Measurements from ENCODE around the gene TOR1B.
A peak's percentile ranks its signal among the peaks of the same experiment; 100 is the strongest.
"Not testable (repeated sequence)": the region's sequence is repeated elsewhere in the genome, so short reads cannot be mapped to it uniquely, and the experiment has no call there.

Gene TOR1B

DNA sequence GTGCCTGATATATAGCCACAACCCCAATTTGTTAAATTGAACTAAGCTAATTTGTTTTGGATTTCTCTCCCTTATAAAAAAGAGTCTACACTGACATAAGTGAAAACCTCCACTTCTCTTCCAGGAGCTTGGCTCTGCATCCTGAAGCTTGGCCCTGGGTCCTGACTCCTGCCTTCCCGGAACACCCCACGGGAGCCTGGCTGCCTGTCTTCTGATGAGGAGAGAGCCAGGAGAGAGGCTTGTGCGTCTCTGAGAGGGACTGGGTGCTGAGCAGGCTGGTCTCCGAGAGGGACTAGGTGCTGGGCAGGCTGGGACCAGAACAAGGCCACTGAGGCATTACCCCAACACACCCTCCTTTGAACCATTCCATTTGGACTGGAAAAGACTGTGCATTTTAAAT is 43.7 kb upstream of the TOR1B start:
- H3K27me3 ChIP-seq (ENCODE audit: insufficient read depth, poor library complexity, severe bottlenecking): no peaks in the 10 kb centered on the region
- DNase-seq (ENCODE audit: low spot score) (no peak), ATAC-seq (ENCODE audit: low read depth) (no peak)
- TF ChIP-seq, protein P1, sequence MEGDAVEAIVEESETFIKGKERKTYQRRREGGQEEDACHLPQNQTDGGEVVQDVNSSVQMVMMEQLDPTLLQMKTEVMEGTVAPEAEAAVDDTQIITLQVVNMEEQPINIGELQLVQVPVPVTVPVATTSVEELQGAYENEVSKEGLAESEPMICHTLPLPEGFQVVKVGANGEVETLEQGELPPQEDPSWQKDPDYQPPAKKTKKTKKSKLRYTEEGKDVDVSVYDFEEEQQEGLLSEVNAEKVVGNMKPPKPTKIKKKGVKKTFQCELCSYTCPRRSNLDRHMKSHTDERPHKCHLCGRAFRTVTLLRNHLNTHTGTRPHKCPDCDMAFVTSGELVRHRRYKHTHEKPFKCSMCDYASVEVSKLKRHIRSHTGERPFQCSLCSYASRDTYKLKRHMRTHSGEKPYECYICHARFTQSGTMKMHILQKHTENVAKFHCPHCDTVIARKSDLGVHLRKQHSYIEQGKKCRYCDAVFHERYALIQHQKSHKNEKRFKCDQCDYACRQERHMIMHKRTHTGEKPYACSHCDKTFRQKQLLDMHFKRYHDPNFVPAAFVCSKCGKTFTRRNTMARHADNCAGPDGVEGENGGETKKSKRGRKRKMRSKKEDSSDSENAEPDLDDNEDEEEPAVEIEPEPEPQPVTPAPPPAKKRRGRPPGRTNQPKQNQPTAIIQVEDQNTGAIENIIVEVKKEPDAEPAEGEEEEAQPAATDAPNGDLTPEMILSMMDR (IDR thresholded peaks at IDR 0.05; ENCODE audit: poor library complexity, severe bottlenecking): no peak
- no peak overlapping the region for H3K4me3 ChIP-seq (ENCODE audit: severe bottlenecking)
- H3K36me3 ChIP-seq (ENCODE audit: low read depth): no peaks in the 10 kb centered on the region
- peaks cover 10% of the 10 kb centered on the region for H3K4me1 ChIP-seq (ENCODE audit: insufficient read depth, poor library complexity, severe bottlenecking)
- no peak overlapping the region for H3K27ac ChIP-seq (ENCODE audit: poor library complexity, severe bottlenecking)
- no peaks in the 10 kb centered on the region for H3K9me3 ChIP-seq (ENCODE audit: severe bottlenecking)

DNA sequence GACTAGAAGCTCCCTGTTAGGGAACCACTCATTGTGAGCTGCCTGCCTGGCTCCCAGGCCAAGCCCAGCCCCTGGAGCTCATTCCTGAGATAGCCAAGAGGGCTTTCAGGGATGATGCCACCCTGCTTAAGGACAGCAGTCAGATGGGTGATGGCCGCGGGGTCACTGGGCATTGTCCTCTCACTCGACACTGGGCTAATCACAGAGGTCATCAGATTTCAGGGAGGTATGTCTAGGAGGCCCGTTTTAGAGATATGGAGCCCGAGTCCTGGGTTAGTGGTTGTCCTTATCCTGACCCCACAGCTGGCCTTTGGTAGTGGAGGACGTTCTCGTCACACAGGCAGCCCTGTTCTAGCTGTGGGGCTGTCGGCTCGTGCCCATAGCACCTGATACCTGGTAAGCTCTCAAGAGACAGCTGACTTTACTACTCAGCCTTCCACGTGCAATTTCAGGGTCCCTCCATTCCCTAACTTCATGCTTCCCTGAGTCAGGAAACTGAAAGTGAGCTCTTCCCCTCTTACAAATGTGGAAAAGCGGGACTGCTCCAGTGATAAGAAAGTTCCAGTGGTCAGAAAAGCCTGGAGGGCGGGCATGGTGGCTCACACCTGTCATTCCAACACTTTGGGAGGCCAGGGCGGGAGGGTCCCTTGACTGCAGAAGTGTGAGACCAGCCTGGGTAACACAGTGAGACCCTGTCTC is 43.0 kb upstream of the TOR1B start:
- Histone ChIP-seq H3K27ac (ENCODE audit: poor library complexity, severe bottlenecking) (no peak overlapping the region), H3K4me1 (ENCODE audit: insufficient read depth, poor library complexity, severe bottlenecking) (peaks cover 10% of the 10 kb centered on the region)
- no peak for ATAC-seq (ENCODE audit: low read depth)

DNA sequence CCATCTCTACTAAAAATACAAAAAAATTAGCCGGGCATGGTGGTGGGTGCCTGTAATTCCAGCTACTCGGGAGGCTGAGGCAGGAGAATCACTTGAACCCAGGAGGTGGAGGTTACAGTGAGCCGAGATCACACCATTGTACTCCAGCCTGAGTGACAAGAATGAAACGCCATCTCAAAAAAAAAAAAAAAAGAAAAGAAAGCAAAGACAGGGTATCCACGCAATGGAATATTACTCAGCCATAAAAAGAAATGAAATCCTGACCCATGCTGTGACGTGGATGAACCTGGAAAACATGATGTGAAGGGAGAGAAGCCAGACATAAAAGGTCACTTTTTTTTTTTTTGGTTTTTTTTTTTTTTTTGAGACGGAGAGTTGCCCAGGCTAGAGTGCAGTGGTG is 42.2 kb upstream of the TOR1B start:
- not testable (repeated sequence) for H3K27me3 ChIP-seq (ENCODE audit: insufficient read depth, poor library complexity, severe bottlenecking); H3K9me3 ChIP-seq (ENCODE audit: severe bottlenecking); ATAC-seq (ENCODE audit: low read depth); H3K4me3 ChIP-seq (ENCODE audit: severe bottlenecking); H3K27ac ChIP-seq (ENCODE audit: poor library complexity, severe bottlenecking); H3K36me3 ChIP-seq (ENCODE audit: low read depth); DNase-seq (ENCODE audit: low spot score)
- peaks cover 10% of the 10 kb centered on the region for H3K4me1 ChIP-seq (ENCODE audit: insufficient read depth, poor library complexity, severe bottlenecking)

More for the DNA sequence above, 43.0 kb upstream of the TOR1B start:
- Histone ChIP-seq H3K9me3 (ENCODE audit: severe bottlenecking) (no peaks in the 10 kb centered on the region), H3K36me3 (ENCODE audit: low read depth) (no peaks in the 10 kb centered on the region), H3K4me3 (ENCODE audit: severe bottlenecking) (no peak overlapping the region), H3K27me3 (ENCODE audit: insufficient read depth, poor library complexity, severe bottlenecking) (no peaks in the 10 kb centered on the region)
- no peak for DNase-seq (ENCODE audit: low spot score)
- TF ChIP-seq, protein P1 (IDR thresholded peaks at IDR 0.05; ENCODE audit: poor library complexity, severe bottlenecking): no peak

DNA sequence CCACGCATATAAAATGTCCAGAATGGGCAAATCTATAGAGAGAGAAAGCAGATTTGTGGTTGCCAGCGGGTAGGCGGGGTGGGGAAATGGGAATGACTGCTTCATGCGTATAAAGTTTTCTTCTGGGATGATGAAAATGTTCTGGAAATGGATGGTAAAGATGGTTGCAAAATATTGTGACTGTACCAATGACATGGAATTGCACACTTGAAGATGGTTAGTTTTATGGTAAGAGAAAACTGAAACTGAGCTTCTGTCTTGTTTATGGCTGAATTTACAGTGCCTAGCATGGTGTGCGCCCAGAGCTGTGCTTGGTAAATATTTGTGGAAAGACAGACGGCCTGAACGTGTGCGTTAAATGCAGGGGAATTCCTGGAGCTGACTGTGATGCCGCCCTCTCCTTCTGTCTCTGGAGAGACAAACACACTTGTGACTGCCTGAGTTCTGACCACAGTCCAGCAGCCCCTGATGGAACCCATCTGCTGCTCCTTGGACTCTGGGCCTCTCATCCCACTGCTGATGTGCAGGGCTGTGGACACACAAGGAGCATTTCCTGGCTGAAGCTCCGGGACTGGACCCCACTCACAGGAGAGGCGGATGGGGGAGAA is 41.6 kb upstream of the TOR1B start:
- Histone ChIP-seq H3K4me1 (ENCODE audit: insufficient read depth, poor library complexity, severe bottlenecking) (peaks cover 10% of the 10 kb centered on the region), H3K4me3 (ENCODE audit: severe bottlenecking) (no peak overlapping the region), H3K9me3 (ENCODE audit: severe bottlenecking) (no peaks in the 10 kb centered on the region), H3K36me3 (ENCODE audit: low read depth) (no peaks in the 10 kb centered on the region), H3K27ac (ENCODE audit: poor library complexity, severe bottlenecking) (no peak overlapping the region), H3K27me3 (ENCODE audit: insufficient read depth, poor library complexity, severe bottlenecking) (no peaks in the 10 kb centered on the region)
- TF ChIP-seq, protein P1 (IDR thresholded peaks at IDR 0.05; ENCODE audit: poor library complexity, severe bottlenecking): no peak
- ATAC-seq (ENCODE audit: low read depth): no peak
- no peak for DNase-seq (ENCODE audit: low spot score)

DNA sequence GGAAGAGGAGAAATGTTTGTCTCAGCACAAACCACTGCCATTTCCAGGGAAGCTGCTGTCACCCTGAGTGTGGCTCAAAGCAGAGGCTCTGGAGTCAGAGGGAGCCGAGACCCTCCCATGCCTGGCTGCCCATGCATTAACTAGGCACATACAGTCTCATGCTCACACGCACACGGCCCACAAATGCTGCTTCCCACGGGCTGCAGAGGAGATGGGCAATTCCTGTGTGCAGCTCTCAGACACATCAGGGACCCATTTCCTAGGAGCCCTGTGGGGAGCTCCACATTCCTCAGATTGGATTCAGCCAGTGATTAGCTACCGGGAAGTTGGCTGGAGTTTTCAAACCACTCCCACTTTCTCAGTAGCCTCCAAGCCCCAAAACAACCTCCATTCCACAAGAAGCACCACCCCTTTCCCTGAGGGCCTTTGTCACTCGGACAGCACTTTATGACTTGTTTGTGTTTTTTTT is 41.0 kb upstream of the TOR1B start:
- Histone ChIP-seq H3K9me3 (ENCODE audit: severe bottlenecking) (no peaks in the 10 kb centered on the region), H3K36me3 (ENCODE audit: low read depth) (no peaks in the 10 kb centered on the region), H3K27me3 (ENCODE audit: insufficient read depth, poor library complexity, severe bottlenecking) (no peaks in the 10 kb centered on the region), H3K4me3 (ENCODE audit: severe bottlenecking) (no peak overlapping the region), H3K4me1 (ENCODE audit: insufficient read depth, poor library complexity, severe bottlenecking) (peaks cover 10% of the 10 kb centered on the region), H3K27ac (ENCODE audit: poor library complexity, severe bottlenecking) (peak overlapping the region; percentile 43)
- TF ChIP-seq, protein P1 (IDR thresholded peaks at IDR 0.05; ENCODE audit: poor library complexity, severe bottlenecking): no peak
- DNase-seq (ENCODE audit: low spot score) (no peak), ATAC-seq (ENCODE audit: low read depth) (0 out of 3 replicates have a peak, but pooled peaks have one; percentile 12)

DNA sequence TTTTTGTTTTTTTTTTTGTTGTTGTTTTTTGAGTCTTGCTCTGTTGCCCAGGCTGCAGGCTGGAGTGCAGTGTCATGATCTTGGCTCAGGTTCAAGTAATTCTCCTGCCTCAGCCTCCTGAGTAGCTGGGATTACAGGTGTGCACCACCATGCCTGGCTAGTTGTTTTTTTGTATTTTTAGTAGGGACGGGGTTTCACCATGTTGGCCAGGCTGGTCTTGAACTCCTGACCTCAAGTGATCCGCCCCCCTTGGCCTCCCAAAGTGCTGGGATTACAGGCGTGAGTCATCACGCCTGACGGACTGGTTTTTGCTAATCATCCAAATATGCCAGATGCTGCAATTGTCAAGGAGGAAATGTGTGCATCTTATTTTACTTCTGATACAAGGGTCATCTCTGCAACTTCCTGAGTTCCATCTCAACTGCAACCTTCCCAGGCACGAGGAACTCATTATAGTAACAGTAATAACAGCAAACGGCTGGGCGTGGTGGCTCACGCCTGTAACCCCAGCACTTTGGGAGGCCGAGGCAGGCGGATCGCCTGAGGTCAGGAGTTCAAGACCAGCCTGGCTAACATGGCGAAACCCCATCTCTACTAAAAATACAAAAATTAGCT is 40.5 kb upstream of the TOR1B start:
- not testable (repeated sequence) for DNase-seq (ENCODE audit: low spot score); H3K4me3 ChIP-seq (ENCODE audit: severe bottlenecking); H3K27me3 ChIP-seq (ENCODE audit: insufficient read depth, poor library complexity, severe bottlenecking); H3K36me3 ChIP-seq (ENCODE audit: low read depth); H3K9me3 ChIP-seq (ENCODE audit: severe bottlenecking)
- Histone ChIP-seq H3K27ac (ENCODE audit: poor library complexity, severe bottlenecking) (peak overlapping the region; percentile 43), H3K4me1 (ENCODE audit: insufficient read depth, poor library complexity, severe bottlenecking) (peaks cover 10% of the 10 kb centered on the region)
- ATAC-seq (ENCODE audit: low read depth): peak; percentile 73
